Effector CD4-positive, alpha-beta T cell (primary cell): Measurements from ENCODE around the gene PRPS1L1.

Source experiments
- DNase-seq: peaks from one replicate; pipeline ENCODE4 v3.0.0-alpha.2; 2020

The PRPS1L1 gene

DNA sequence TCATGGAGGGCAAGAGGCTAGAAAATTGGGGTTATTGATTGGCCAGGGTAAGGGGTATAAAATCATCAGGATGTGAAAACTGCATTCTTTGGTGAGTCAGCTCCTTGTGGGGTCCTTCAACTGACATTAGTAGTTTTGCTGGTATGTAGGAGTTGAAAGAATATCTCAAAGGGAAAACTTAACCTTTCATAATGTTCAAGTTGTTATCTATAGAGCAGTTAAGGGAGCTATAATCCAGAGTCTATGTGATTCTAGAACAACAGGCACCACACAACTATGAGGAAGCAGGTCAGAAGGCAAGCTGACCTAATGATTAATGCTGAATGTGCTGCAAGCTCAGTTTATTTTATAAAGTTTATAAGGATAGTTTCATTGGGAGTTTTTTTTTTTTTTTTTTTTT, 13.7 kb downstream of the PRPS1L1 start:
- no peak for DNase-seq

DNA sequence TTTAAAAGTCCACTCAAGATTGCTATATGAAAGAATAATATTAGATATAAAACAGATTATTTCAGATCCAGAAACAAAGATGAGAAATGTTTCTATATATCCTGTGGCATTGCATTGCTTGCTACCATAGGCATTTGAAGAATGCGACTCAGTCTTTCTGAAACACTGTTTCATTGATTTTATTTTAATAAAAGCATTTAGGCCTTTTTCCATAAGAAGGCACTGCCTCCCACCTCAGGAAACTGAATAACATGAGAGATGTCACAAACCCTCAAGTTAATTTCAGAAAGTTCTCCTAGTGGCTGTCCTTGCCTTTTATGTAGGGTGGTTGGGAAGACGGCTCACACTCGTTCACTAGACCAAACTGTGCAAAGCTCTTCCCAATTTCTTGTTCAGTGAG, 23.3 kb downstream of the PRPS1L1 start:
- no peak for DNase-seq

DNA sequence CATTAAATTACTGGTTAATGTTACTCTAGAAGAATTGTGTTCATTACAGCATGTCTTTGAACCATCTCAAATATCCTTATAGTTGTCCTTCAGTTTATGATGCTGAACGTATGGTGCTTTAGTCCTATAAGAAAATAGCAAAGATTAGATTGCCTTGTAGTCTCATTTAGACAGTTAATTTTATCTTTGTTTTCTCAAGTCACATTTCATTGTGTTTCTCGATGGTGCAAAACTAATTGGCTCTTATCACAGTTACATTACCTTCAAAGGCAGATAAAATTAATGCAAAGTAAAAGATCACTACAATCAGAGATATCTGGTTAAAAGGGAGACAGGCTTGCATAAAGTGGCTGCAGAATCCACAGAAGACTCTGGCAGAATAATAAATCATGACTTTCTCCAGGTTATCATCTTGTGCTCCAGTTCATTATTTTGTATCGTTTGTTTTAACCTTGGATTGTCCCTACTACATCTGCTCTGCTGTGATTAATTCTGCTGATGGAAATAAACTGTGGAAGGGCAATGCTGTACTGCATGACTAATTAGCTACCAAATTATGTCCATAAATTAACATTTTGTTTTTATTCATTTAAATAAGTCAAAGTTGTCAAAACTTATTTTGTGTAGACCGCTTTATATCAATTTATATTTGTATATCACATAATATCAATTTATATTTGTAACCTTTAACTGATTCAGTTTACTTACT, 24.2 kb downstream of the PRPS1L1 start:
- no peak for DNase-seq

DNA sequence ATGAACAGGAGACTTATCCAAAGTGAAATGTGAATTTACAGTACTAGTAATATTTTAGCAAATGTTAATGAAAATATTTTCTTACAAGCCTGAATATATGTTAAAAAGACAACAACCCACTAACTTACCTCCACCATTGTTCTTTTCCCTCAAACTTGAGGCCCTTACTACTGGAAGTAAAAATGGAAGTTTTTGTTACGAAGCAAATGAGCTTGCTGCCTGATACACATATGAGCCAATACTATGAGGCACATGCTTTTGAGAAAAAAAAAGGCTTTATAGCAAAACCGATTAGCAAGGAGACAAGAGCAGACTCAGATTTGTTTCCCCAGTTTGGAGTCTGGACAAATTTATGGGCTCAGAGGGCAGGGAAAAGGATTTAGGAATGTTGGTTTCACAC, 29.0 kb downstream of the PRPS1L1 start:
- no peak for DNase-seq

DNA sequence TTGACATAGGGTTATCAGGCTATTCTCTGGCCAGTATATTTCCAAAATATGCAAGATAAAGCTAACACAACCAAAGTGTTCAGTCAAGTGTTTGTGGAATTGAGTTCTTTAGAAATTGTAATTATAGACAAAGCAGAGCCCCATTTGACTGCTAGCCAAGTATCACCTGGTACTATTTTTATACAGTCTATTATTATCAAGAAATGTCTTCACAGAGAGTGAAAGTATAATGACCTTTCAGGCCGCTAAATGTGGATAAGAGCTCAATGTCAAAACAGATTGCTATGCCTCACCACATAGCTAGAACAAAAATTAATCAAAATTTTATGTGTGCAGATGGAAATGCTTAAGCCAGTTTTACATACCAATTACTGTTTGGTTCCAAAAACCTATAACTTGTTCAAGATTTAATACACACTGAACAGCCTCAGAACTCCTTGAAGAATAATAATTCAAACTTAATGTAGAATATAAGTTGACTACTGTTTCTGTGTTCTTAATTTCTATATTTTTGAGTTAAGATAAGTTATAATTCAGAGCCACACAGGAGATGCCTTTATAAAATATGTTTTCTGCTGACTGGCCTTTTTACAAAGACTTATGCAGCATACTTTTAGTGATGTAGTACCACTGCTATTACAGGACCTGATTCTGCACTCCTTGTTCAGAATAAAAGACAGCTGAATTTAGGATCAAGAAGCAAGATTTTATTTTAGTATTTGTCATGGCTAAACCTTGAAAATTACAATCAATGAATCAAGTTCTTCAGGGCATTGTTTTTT, 31.0 kb downstream of the PRPS1L1 start:
- DNase-seq, result no peak

DNA sequence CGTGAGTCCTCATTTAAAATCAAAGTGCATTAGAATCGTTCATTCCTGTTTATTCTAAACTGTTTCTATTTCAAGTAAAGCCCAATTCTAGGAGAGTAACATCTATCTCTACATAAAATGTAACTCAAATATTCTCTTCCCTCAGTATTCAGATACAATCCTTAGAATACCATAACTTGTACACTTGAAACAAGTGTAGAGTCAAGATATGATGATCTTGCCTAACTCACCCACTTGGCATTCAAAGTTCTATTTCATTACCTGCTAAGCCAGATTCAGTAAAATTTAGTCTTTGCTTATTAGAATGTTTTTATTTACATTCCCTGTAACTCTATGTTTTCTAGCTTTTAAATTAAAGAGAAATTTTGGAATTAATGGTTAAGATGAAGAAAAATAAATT, 31.6 kb downstream of the PRPS1L1 start:
- DNase-seq, result no peak

DNA sequence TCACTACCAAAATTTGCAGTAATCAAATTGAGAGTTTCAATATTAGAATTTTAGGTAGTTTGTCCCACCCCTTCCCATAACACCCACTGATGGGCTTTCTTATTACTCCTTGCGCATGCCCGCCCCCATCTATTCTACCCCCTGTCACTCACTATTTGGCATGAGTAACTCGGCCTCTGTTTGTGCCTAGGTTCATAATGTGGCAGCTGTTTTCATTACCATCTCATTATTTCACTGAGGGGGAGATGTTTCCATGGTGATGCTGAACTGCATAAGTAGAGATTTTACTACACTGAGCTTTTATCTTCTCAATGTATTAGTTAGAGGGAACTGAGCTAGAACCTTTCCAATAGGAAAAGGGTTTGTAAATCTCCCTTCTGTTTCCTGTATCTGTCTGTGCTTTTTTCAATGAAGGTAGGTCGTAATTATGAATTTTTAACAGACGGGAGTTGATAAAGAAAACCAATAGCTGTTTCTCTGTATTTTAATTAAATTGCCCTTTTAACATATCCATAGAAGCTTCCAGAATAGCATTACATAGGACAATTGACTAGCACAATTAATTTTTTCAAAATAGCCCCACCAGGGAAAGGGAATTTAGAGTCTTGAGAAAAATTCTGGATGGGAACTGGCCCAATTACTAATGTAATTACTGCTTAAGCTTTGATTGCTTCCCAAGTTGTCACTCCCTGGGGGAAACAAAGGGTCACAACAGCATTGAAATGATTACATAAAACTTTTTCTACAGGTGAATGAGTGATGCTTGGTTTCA, 33.4 kb downstream of the PRPS1L1 start:
- no peak for DNase-seq

DNA sequence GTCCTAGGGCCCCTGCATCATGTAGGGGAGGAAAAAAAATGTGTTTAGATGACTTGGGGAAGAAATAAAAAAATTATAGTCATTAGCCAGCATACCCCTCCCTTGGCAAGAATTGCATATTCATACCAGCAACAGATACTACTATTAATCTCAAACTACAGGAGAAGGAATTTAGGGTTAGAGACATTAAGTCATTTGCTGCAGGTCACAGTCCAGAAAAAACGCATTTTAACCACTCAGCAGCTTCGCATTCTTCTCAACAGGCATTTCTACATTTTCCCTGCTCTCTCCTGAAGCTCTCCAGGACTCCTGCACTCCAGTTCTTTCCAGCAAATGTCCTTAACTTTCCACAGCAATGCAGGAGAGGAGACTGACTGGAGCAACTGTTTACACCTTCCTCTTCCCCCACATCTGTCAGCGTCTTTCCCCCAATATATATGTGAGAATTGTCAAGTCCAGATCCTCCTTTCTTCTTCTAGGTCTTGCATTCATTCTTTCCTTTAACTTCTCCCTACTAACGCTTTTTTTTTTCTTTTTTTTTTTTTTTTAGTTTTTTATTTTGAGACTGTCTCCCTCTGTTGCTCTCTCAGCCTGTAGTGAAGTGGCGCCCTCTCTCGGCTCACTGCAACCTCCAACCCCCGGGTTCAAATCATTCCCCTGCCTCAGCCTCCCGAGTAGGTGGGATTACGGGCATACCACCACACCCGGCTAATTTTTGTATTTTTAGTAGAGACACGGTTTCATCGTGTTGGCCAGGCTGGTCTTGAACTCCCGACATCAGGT, 35.6 kb downstream of the PRPS1L1 start:
- DNase-seq, result no peak

DNA sequence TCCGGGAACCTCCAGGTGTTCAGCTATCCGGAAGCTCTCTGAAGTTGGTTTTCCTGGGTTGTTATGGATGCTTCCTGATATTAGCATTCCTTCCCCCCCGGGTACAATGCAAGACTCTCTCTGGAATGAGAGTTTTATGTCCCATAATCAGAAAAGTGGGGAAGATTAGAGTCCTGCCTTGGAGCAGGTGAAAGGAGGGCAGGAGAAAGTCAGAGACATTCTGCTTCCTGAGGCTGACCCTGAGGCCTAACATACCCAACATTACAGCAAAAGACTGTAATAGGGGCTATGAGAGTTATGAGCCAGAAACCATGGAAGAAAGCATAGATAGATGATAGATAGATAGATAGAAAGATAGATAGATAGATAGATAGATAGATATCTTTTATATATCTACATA, 36.9 kb downstream of the PRPS1L1 start:
- no peak for DNase-seq

DNA sequence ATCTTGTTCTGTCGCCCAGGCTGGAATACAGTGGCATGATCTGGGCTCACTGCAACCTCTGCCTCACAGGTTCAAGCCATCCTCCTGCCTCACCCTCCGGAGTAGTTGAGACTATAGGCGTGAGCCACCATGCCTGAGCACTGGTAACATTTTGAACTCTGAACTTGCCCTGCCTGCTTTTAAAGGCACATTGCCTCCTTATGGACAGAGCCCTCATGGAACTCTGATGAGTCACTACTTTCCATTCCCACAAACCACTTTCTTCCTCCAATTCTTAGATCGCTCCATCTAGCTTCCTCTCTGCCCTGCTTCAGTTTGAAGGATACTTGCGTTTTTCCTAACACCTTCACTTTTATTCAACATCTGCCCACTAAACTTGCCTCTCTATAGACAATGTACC, 38.1 kb downstream of the PRPS1L1 start:
- no peak for DNase-seq

DNA sequence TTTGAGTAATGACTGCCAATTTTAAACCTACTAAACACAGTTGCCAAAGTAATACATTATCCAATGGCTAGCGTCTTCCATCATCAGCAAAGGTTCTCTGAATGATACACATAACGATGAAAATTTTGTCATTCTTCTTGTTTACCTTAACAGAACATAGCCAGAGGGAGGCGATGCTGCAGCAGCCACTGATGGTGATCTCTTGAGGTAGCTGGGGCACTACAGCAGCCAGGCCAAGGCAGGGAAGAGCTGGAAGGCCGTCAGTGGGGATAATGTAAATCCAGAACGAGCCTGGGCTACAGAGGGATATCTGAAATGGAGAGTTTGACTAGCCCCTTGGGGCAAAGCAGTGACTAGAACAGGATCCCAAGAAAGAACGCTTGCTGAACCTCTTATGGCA, 38.8 kb downstream of the PRPS1L1 start:
- no peak for DNase-seq

DNA sequence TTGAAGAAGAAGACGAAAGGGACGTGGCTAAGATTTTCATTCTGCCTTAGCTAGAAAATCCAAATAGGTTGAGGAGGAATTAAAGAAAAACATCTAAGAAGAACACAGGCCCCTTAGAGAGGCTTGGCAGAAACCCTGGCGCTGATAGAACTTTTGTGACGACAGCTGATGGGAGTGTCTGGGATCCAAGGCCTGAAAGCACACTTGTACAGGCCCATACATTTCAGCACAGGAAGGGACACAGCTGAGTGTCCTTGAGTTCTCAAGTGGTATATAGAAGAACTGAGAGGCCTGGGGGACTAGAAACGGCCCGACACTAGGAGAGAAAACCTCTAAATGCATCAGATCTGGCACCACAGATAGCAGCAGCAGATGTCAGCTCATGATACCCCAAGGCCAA, 39.5 kb downstream of the PRPS1L1 start:
- no peak for DNase-seq

DNA sequence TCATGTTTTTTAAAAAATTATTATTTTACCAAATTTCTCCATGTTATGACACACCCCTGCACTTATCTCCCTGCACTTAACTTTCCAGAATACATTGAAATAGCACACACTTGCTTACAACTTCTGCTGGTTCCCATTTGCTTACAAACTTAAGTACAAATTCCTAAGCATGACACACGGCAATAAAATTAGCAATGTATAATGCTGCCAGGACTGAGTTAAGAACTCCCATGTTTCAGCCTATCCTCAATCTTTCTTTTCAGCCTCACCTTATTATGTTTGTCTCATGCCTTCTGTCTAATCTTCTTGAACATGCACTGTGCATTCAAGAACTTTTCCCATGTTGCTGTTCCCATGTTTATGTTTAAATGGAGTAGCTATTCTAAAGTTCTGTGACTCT, 40.8 kb downstream of the PRPS1L1 start:
- DNase-seq, result no peak

DNA sequence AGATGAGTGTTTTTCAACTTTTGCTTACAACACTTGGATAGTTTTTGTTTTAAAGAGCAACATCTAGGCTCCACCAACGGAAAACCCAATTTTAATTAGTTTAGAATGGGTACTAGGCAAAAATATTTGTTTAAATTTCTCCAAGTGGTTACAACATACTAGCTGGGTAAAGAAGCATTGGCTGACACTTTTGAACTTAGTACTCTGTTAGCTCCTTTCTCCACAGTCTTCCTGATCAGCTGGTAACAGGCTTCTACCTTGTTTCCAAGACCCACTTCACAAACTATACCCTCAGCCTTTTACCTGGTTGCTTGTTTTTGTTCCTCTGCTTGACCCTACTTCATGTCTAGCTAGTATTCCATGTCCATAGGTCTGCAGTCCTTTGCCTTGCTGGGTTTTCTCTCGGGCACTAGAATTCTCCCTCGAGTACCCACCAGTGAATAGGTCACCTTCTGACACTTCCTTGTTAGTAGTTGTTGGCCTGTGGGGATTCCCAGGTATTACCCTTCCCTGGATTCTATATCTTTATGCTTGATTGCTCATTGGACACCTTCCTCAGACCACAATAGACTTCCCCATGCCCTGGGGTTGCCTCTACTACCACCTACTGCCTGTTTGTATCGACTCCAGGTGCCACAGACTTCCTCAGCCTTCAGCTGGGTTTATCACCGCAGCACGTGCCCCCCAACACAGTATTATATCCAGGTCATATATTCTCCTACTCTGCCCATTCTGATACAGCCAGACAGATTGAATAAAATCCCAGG, 42.0 kb downstream of the PRPS1L1 start:
- DNase-seq, result no peak

DNA sequence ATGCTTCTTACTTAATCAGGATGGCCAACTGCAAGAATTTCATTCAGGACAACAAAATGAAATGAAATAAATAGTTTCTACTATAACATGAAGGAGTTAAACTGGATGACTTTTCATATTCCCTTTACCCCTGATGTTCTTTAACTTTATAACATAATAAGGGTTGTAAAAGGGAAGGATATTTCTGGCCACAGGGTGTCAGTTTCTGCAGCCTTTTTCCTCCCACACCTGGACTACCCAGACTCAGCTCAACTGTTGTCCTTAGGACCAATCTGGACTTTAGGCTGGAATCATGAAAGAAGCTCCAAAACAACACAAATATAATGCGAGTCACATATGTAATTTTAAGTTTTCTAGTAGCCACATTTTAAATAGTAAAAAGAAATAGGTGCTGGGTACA, 43.4 kb downstream of the PRPS1L1 start:
- no peak for DNase-seq

DNA sequence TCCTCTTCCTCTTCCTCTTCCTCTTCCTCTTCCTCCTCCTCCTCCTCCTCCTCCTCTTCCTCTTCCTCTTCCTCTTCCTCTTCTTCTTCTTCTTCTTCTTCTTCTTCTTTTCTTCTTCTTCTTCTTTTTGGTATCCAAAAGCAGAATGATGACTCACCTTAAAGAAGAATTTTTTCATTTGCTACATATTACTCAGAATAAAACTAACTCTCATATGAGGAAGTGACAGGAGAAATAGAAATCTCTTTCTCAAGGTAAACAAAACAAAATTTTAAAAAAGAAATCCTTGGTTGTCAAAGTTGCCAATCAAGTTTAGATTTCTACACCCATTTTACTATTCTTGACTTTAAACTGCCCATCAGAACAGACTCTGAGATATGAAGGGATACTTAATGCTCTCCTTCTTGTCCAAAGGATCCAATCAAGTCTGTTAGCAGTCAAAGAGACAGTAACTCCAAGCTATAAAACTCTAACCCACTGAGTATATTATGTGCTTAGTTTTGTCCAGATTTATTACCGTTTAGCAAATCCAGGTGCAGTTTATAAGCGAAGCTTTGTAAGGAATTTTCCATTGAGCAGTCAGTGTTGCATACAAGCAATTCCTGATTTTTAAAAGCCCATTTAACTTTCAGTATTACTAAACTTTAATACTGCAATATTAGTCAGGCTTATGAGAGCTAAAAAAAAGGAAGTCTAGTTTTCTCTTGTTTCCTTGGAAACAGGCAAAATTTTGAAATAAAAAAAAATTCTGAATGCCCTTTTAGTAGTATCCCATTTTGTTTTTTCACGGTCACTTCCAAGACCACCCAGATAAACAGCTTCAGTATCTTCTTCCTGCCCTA, 44.2 kb downstream of the PRPS1L1 start:
- no peak for DNase-seq

DNA sequence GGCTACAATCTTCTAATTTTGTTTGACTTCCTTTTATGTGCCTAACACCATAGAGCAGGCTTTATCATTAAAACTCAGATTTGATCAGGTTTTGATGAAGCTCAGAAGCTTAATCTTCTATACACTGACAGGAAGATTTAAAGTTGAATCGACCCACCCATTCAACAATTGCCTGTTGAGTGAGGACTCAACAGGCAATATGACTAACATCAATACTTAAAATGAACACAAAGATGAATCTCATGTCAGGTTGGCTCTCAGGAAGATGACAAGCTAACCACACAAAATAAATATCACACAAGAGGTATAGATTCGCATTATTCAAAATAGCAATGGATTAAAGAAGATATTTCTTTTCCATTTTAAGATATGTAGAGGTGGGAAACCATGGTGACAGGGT, 50.7 kb downstream of the PRPS1L1 start:
- no peak for DNase-seq
